Bronchial epithelial cell (primary cell): ENCODE data around the gene PVALEF. TPM values are rescaled to one million over a fixed set of nuclear protein-coding genes. Genes with fewer than 3 reads are reported as not detected.

Source experiments
- DNase-seq: peaks from one replicate; pipeline ENCODE4 v3.0.0-alpha.2; 2010; ENCODE audit warnings: low read depth
- FAIRE-seq: peaks from 2 replicates; lab custom pipeline; 2011; peaks lifted over from hg19 to GRCh38; lab: Jason Lieb, UNC
- H3K27me3 ChIP-seq: 2 replicates; pipeline ENCODE4 v1.5.1; 2011; ENCODE audit warnings: low read length; ENCODE audit not compliant: control insufficient read depth, insufficient read depth
- H3K36me3 ChIP-seq: 2 replicates; pipeline ENCODE4 v1.5.1; 2011; ENCODE audit warnings: low read length; ENCODE audit not compliant: control insufficient read depth, insufficient read depth
- H3K4me3 ChIP-seq: 2 replicates; pipeline ENCODE4 v1.5.1; 2011; ENCODE audit warnings: mild to moderate bottlenecking, low read depth, low read length, control low read depth
- total RNA-seq: library from RNA; depleted of rRNA; stranded (reverse); fragments of >200 nt; gene quantifications from 2 replicates; pipeline ENCODE4 v1.2.1, GENCODE V29; 2014
- TF ChIP-seq, protein P1 (sequence below): IDR thresholded peaks from 2 replicates; pipeline ENCODE4 v1.5.1; 2011; ENCODE audit warnings: mild to moderate bottlenecking, moderate library complexity, low read length, control low read depth, inconsistent platforms; ENCODE audit not compliant: insufficient read depth, severe bottlenecking

Gene PVALEF
- total RNA-seq, 1 donor from 2014 or later: not detected

DNA sequence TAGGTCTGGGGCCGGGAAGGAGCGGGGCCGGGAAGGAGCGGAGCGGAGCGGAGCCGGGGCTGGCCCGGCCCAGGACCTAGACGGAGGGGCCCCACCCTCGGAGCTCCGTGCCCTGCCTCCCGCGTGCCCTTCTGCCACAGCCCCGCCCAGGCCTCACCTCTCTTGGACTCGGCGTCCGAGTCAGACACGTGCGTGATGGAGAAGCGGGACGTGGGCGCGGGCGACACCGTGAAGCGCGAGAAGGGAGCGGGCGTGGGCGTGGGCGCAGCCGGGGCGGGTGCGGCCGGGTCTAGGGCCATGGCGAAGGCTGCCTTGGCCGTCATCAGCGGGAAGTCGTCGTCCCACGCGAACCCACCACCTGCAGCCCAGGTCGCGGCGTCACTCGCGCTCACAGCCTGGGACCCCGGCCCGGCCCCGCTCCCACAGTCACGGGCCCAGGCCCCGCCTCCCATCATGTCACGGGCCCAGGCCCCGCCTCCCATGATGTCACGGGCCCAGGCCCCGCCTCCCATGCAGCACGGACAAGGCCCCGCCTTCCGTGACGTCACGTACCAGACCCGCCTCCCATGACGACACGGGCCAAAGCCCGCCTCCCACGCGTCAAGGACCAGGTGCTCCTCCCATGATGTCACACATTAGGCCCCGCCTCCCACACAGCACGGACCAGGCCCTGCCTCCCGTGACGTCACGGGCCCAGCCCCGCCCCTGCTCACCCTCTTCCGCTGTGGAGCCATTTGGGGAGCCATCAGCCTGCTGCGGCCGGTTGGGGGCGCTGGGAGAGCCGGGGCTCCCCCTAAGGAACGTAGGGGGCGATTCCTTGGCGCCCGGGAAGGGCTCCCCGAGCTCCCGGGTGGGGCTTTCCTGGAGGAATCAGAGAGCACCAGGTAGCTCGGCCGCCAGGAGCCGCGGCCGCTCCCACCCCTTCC lies 45.8 kb upstream of the PVALEF start:
- peak; percentile 74 for DNase-seq
- FAIRE-seq: peak; percentile 96
- H3K36me3 ChIP-seq: peaks cover 1% of the 10 kb centered on the region
- TF ChIP-seq, protein P1, sequence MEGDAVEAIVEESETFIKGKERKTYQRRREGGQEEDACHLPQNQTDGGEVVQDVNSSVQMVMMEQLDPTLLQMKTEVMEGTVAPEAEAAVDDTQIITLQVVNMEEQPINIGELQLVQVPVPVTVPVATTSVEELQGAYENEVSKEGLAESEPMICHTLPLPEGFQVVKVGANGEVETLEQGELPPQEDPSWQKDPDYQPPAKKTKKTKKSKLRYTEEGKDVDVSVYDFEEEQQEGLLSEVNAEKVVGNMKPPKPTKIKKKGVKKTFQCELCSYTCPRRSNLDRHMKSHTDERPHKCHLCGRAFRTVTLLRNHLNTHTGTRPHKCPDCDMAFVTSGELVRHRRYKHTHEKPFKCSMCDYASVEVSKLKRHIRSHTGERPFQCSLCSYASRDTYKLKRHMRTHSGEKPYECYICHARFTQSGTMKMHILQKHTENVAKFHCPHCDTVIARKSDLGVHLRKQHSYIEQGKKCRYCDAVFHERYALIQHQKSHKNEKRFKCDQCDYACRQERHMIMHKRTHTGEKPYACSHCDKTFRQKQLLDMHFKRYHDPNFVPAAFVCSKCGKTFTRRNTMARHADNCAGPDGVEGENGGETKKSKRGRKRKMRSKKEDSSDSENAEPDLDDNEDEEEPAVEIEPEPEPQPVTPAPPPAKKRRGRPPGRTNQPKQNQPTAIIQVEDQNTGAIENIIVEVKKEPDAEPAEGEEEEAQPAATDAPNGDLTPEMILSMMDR: peak; percentile 20
- H3K4me3 ChIP-seq: peak overlapping the region; percentile 52
- H3K27me3 ChIP-seq: no peaks in the 10 kb centered on the region

DNA sequence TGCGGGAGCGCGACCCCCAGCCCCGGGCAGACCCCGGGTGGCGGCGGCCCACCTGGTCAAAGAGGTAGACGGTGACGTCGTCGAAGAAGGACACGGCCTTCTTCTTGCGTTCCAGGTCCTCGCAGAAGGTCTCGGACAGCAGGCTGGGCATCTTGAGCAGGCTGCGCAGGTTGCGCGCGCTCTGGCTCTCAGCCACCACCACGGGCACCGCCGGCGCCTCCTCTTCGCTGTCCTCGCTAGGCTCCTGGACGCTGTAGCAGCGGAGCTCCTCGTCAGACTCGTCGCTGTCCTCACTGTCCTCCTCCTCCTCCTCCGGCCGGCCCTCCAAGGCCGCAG lies 45.2 kb upstream of the PVALEF start:
- FAIRE-seq (no peak), DNase-seq (no peak)
- TF ChIP-seq, protein P1: no peak
- H3K27me3 ChIP-seq: no peaks in the 10 kb centered on the region
- H3K4me3 ChIP-seq: no peak overlapping the region
- peaks cover 1% of the 10 kb centered on the region for H3K36me3 ChIP-seq

DNA sequence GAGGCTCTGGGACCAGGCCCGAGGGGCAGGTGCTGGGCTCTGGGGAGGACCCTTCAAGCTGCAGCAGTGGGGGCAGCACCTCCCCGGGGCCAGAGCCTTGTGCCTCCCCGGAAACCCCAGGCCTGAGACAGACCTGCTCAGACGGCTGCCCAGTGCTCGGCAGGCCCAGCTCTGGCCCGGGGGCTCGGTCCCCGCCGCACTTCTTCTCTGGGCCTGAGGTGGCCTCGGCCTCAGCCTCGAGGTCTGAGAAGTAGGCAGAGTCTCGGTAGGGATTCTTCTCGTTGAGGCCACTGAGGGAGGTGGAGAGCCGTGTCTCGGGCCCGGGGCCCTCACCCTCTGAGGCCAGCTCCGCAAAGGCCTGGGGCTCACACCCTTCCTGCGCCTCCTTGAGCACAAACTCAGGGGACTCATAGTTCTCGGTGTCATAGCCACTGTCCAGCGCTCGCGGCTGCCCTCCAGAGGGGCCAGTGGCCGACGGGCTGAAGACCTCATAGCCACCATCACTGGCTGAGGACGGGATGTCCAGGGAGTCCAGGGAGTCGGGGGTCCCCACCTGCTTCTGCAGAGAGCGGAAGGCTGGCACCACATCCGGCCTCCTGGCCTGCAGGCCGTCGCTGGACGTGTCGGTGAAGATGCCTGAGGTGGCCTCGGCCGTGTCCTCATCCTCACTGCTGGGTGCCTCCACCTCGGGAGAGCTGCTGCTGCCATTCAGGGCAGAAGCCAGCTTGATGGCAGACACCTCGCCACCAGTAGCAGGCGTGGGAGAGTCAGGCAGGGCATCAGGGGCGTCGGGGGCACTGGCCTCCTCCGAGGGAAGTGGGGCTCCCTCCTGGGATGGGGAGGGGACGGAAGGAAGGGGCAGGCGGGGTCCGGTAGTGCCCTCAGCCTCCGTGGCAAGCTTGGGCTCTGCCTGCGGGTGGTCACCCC lies 44.3 kb upstream of the PVALEF start:
- Histone ChIP-seq H3K27me3 (no peaks in the 10 kb centered on the region), H3K36me3 (peaks cover under 1% of the 10 kb centered on the region), H3K4me3 (no peak overlapping the region)
- FAIRE-seq (no peak), DNase-seq (no peak)
- TF ChIP-seq, protein P1: no peak

DNA sequence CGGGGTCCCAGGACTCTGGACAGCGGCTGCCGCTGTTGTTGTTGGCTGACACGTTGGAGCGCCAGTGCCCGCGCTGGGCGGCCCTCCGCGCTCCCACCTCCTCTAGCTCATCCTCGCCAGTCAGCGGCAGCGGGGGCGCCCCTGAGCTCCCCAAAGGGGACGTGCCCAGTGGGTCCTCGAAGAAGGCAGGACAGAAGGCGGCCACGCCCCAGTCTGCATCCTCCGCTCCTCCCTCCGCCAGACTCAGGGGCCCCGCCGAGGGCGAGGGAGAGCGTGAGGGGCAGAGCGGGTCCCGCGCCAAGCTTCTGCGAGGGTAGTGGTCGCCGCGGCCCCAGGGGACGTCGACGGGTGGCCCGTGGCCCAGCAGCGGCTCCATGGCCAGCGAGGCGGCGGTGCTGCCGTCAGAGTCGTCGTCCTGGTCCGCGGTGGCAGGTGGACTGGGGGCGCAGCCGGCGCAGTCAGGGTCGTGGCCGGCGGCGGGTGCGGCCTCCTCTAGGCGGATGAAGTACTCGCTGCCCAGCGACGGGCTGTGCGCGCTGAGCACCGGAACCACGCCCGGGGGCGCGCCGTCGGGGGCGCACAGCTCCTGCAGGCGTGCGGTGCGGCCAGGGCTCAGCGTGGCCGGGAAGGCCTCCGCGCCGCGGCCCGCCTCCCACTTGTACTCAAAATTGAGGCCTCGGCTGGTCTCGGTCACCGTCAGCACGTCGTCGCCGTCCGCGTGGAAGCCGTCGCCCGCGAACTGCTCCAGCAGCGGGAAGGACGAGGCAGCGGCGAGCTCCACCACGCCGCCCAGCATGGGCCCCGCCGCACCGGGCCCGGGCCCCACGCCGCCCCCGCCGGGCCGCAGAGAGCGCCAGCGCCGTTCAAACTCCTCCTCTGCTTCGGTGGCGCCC lies 43.2 kb upstream of the PVALEF start:
- no peak overlapping the region for H3K4me3 ChIP-seq
- TF ChIP-seq, protein P1: no peak
- no peak for FAIRE-seq
- no peak for DNase-seq
- no peaks in the 10 kb centered on the region for H3K27me3 ChIP-seq
- no peaks in the 10 kb centered on the region for H3K36me3 ChIP-seq
